Activated B cell treated with CpG ODN at 0.5 μM for 24 hours (primary cell): ENCODE results near the gene MED26. TPM values are rescaled to one million over a fixed set of nuclear protein-coding genes. Genes with fewer than 3 reads are reported as not detected.
A peak's percentile ranks its signal among the peaks of the same experiment; 100 is the strongest.

Experiments used
- ATAC-seq: fragments of 200-7000 bp; cut with Tn5 transposase; one replicate; pipeline ENCODE4 v1.10.0; 2021; ENCODE audit warnings: low read depth, mild to moderate bottlenecking, moderate library complexity
- CTCF ChIA-PET: fragments of 350-600 bp; sonication (Branson Sonifier 250); formaldehyde crosslinking; loops from one replicate; lab custom pipeline; 2021; ENCODE audit warnings: antibody characterized with exemption; lab: Charles Lee
- POLR2A ChIA-PET: fragments of 350-600 bp; sonication (Branson Sonifier 250); formaldehyde crosslinking; loops from one replicate; lab custom pipeline; 2021; ENCODE audit warnings: antibody characterized with exemption; lab: Charles Lee
- DNase-seq: peaks from one replicate; pipeline ENCODE4 v3.0.0; 2022
- H3K27ac Mint-ChIP-seq: one replicate; pipeline ENCODE4 v1.8.0; 2020; ENCODE audit warnings: mixed read lengths
- H3K27me3 Mint-ChIP-seq: one replicate; pipeline ENCODE4 v1.8.0; 2021; ENCODE audit warnings: mixed read lengths
- H3K36me3 Mint-ChIP-seq: one replicate; pipeline ENCODE4 v1.8.0; 2021; ENCODE audit warnings: low read depth, mixed read lengths
- H3K4me1 Mint-ChIP-seq: one replicate; pipeline ENCODE4 v1.8.0; 2021; ENCODE audit warnings: mixed read lengths
- H3K4me3 Mint-ChIP-seq: one replicate; pipeline ENCODE4 v1.8.0; 2020; ENCODE audit warnings: mild to moderate bottlenecking, mixed read lengths
- H3K9me3 Mint-ChIP-seq: one replicate; pipeline ENCODE4 v1.8.0; 2020; ENCODE audit warnings: mixed read lengths
- intact Hi-C: fragments of 100-400 bp; cut with micrococcal nuclease; formaldehyde crosslinking; loops from one replicate; pipeline ENCODE4 v1.15.1; 2024
- total RNA-seq: library from RNA; stranded (reverse); gene quantifications from 2 replicates; pipeline ENCODE4 v1.2.3, GENCODE V29; 2022
- TF ChIP-seq, protein P1 (sequence below): fragments of 200-600 bp; IDR thresholded peaks from one replicate; pipeline ENCODE4 v1.8.0; 2022; ENCODE audit warnings: antibody characterized with exemption, mild to moderate bottlenecking

Gene MED26
- total RNA-seq, 1 donor from 2014 or later: 32.0 TPM

DNA sequence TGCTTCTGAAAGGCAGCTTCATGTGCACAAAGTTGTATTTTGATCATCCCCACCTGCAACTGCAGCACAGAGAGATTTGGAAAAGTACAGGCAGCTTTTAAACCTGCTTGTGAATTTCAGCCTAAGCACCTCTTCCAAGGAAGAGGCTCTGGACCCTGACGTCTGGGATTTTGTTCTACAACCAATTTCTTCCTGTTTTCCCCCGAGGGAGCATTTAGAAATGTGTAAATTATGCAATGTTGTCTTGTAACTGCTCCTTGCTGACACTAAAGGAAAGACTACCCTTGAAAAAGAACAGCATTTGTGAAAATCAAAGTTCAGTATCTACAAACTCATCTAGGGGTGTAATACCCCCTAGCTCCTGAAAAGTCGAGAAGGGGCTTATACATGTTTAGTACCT, 15.4 kb downstream of the MED26 start:
- Mint-ChIP-seq H3K27me3 (no peaks in the 10 kb centered on the region), H3K4me3 (no peak overlapping the region), H3K36me3 (peaks cover 5% of the 10 kb centered on the region), H3K4me1 (peaks cover 93% of the 10 kb centered on the region), H3K27ac (no peak overlapping the region), H3K9me3 (no peaks in the 10 kb centered on the region)
- TF ChIP-seq, protein P1, sequence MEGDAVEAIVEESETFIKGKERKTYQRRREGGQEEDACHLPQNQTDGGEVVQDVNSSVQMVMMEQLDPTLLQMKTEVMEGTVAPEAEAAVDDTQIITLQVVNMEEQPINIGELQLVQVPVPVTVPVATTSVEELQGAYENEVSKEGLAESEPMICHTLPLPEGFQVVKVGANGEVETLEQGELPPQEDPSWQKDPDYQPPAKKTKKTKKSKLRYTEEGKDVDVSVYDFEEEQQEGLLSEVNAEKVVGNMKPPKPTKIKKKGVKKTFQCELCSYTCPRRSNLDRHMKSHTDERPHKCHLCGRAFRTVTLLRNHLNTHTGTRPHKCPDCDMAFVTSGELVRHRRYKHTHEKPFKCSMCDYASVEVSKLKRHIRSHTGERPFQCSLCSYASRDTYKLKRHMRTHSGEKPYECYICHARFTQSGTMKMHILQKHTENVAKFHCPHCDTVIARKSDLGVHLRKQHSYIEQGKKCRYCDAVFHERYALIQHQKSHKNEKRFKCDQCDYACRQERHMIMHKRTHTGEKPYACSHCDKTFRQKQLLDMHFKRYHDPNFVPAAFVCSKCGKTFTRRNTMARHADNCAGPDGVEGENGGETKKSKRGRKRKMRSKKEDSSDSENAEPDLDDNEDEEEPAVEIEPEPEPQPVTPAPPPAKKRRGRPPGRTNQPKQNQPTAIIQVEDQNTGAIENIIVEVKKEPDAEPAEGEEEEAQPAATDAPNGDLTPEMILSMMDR: no peak
- no peak for ATAC-seq
- intact Hi-C loops: loop anchor here (1.0 kb wide), 1 partner anchor 84 kb away; no protein-coding TSS in a partner anchor
- DNase-seq: no peak
- ChIA-PET CTCF (interaction anchor here (1.1 kb wide), 1 partner anchor 31 kb away, joined by 4 read pairs; no protein-coding TSS in a partner anchor), POLR2A (interaction anchor here (1.2 to 1.8 kb wide), 2 partner anchors 26 to 28 kb away, joined by 5 to 7 read pairs; no protein-coding TSS in a partner anchor)

- H3K27ac Mint-ChIP-seq: no peak overlapping the region
- DNase-seq (no peak), ATAC-seq (no peak)
- no peak overlapping the region for H3K4me3 Mint-ChIP-seq
- no peaks in the 10 kb centered on the region for H3K27me3 Mint-ChIP-seq
- H3K36me3 Mint-ChIP-seq: peaks cover 7% of the 10 kb centered on the region
- peaks cover 88% of the 10 kb centered on the region for H3K4me1 Mint-ChIP-seq
- CTCF ChIA-PET: no interaction called here
- POLR2A ChIA-PET: interaction anchor here (1.8 kb wide), 1 partner anchor 24 kb away, joined by 7 read pairs; no protein-coding TSS in a partner anchor
- intact Hi-C loops: loop anchor here (2.0 kb wide), 1 partner anchor 18 kb away; the partner anchor contains the start of gene MED26
- no peaks in the 10 kb centered on the region for H3K9me3 Mint-ChIP-seq
- TF ChIP-seq, protein P1: no peak
Observed at GRCh38 chr19:16611121-16611520, 16.9 kb downstream of the MED26 start.

GRCh38 chr19:16609511-16610200, 18.3 kb downstream of the MED26 start:
- POLR2A ChIA-PET: interaction anchor here (0.6 to 3.4 kb wide), 8 partner anchors 22 to 617 kb away, joined by 3 to 27 read pairs (median 7); no protein-coding TSS in a partner anchor
- TF ChIP-seq, protein P1: no peak
- no peak for DNase-seq
- H3K4me1 Mint-ChIP-seq: peaks cover 87% of the 10 kb centered on the region
- no peak overlapping the region for H3K4me3 Mint-ChIP-seq
- ATAC-seq: no peak
- peaks cover 14% of the 10 kb centered on the region for H3K36me3 Mint-ChIP-seq
- CTCF ChIA-PET: no interaction called here
- H3K9me3 Mint-ChIP-seq: no peaks in the 10 kb centered on the region
- H3K27me3 Mint-ChIP-seq: no peaks in the 10 kb centered on the region
- H3K27ac Mint-ChIP-seq: no peak overlapping the region
- intact Hi-C loops: loop anchor here (2.0 kb wide), 1 partner anchor 19 kb away; the partner anchor contains the start of gene MED26

DNA sequence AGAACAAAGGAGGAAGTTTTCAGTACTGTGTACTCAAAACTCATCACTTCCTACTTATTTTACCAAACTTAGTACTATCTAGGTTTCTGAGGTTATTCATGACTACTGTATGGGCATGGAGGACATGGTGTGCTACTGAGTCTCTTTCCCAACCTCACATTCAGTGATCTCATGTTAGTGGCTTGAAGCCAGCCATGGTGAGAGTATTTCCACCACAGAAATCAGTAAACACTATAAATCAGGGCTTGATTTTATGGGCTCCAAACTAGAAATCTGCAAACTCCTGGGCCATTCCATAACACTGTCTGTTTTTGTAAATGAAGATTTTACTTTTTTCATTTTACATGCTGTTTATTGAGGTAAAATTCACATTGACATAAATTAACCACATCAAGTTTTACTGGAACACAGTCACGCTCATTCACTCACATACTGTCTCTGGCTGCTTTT, 19.7 kb downstream of the MED26 start:
- no peak for DNase-seq
- Mint-ChIP-seq H3K36me3 (peaks cover 15% of the 10 kb centered on the region), H3K4me3 (no peak overlapping the region), H3K4me1 (peaks cover 83% of the 10 kb centered on the region), H3K27ac (peak overlapping the region; percentile 64), H3K27me3 (no peaks in the 10 kb centered on the region), H3K9me3 (no peaks in the 10 kb centered on the region)
- ChIA-PET CTCF (interaction anchor here (1.2 kb wide), 1 partner anchor 21 kb away, joined by 3 read pairs; no protein-coding TSS in a partner anchor), POLR2A (interaction anchor here (0.6 to 3.4 kb wide), 5 partner anchors 21 to 351 kb away, joined by 3 to 27 read pairs (median 3); partner anchors contain the start of gene SLC35E1)
- no peak for ATAC-seq
- TF ChIP-seq, protein P1: no peak
- intact Hi-C loops: no loop called here

- ChIA-PET POLR2A (interaction anchor here (0.6 to 3.4 kb wide), 4 partner anchors 20 to 351 kb away, joined by 3 to 27 read pairs (median 4); partner anchors contain the start of gene SLC35E1), CTCF (interaction anchor here (1.2 kb wide), 1 partner anchor 20 kb away, joined by 3 read pairs; no protein-coding TSS in a partner anchor)
- H3K36me3 Mint-ChIP-seq: peaks cover 15% of the 10 kb centered on the region
- H3K27ac Mint-ChIP-seq: peak overlapping the region; percentile 64
- H3K9me3 Mint-ChIP-seq: no peaks in the 10 kb centered on the region
- TF ChIP-seq, protein P1: no peak
- H3K4me3 Mint-ChIP-seq: no peak overlapping the region
- ATAC-seq: no peak
- H3K4me1 Mint-ChIP-seq: peaks cover 79% of the 10 kb centered on the region
- H3K27me3 Mint-ChIP-seq: no peaks in the 10 kb centered on the region
- intact Hi-C loops: no loop called here
- DNase-seq: no peak
Observed at GRCh38 chr19:16607819-16608218, 20.2 kb downstream of the MED26 start.
